SK-N-SH (cell line): ENCODE measurements around the gene CLEC6A. TPM values are rescaled to one million over a fixed set of nuclear protein-coding genes. Genes with fewer than 3 reads are reported as not detected.

Source experiments
- CTCF ChIA-PET: fragments of 300-600, 350-600 bp; formaldehyde crosslinking; extraction: SDS; loops from one replicate; lab custom pipeline; 2021; lab: Yijun Ruan, JAX
- POLR2A ChIA-PET: fragments of 350-600 bp; sonication (Branson Sonifier 250); formaldehyde crosslinking; extraction: SDS; loops from one replicate; lab custom pipeline; 2020; ENCODE audit warnings: antibody characterized with exemption, inconsistent platforms; lab: Yijun Ruan, JAX
- DNase-seq: peaks from one replicate; pipeline ENCODE4 v3.0.0; 2012
- H2AFZ ChIP-seq: fragments of 200-600 bp; sonication (generic); 2 replicates; pipeline ENCODE4 v1.8.1; 2016; ENCODE audit warnings: antibody characterized with exemption, mild to moderate bottlenecking, low read depth
- H3F3A ChIP-seq: fragments of 200-600 bp; sonication (generic); replicated peaks from 2 replicates; pipeline ENCODE3; 2016; ENCODE audit warnings: antibody characterized with exemption, mild to moderate bottlenecking; ENCODE audit not compliant: insufficient read depth
- H3K27ac ChIP-seq, 2 experiments: fragments of 200-500 bp in 1 of 2; fragments of 200-600 bp in 1 of 2; sonication (Bioruptor generic) in 1 of 2; sonication (generic), shearing (Covaris generic) in 1 of 2; 2 replicates each; pipeline versions ENCODE4 v1.5.1 to v1.6.1; 2014 to 2016; ENCODE audit warnings: low read depth in 2 of 2, inconsistent platforms in 1 of 2, low read length in 1 of 2, mild to moderate bottlenecking in 1 of 2, mixed read lengths in 1 of 2
- H3K27me3 ChIP-seq: fragments of 200-600 bp; sonication (generic), shearing (Covaris generic); 2 replicates; pipeline ENCODE4 v1.6.1; 2016; ENCODE audit warnings: mixed run types; ENCODE audit not compliant: insufficient read depth
- H3K36me3 ChIP-seq, 2 experiments: fragments of 200-500 bp in 1 of 2; fragments of 200-600 bp in 1 of 2; sonication (Bioruptor generic) in 1 of 2; sonication (generic) in 1 of 2; replicated peaks in 1 of 2; 2 replicates each; pipeline versions ENCODE3 to v1.5.1; 2014 to 2016; ENCODE audit warnings: low read length in 1 of 2, mild to moderate bottlenecking in 1 of 2; ENCODE audit not compliant: insufficient read depth in 2 of 2, control insufficient read depth in 1 of 2
- H3K4me1 ChIP-seq, 2 experiments: fragments of 200-500 bp in 1 of 2; fragments of 200-600 bp in 1 of 2; sonication (Bioruptor generic) in 1 of 2; sonication (generic), shearing (Covaris generic) in 1 of 2; 2 replicates each; pipeline versions ENCODE4 v1.5.1 to v1.6.1; 2014 to 2016; ENCODE audit warnings: low read depth in 1 of 2, low read length in 1 of 2, mixed run types in 1 of 2; ENCODE audit not compliant: insufficient read depth in 2 of 2, control insufficient read depth in 1 of 2
- H3K4me2 ChIP-seq: fragments of 200-600 bp; sonication (generic), shearing (Covaris generic); 2 replicates; pipeline ENCODE4 v1.6.1; 2017; ENCODE audit warnings: mixed run types
- H3K4me3 ChIP-seq, 2 experiments: fragments of 200-500 bp in 1 of 2; fragments of 200-600 bp in 1 of 2; sonication (Bioruptor generic) in 1 of 2; sonication (generic), shearing (Covaris generic) in 1 of 2; 2 replicates each; pipeline versions ENCODE4 v1.5.1 to v1.8.1; 2014 to 2016; ENCODE audit warnings: low read depth in 2 of 2, inconsistent platforms in 1 of 2, low read length in 1 of 2, mild to moderate bottlenecking in 1 of 2, mixed read lengths in 1 of 2, moderate library complexity in 1 of 2
- H3K79me2 ChIP-seq: fragments of 200-600 bp; sonication (generic); 2 replicates; pipeline ENCODE4 v1.8.1; 2017; ENCODE audit warnings: mild to moderate bottlenecking; ENCODE audit not compliant: insufficient read depth
- H3K9ac ChIP-seq: fragments of 200-600 bp; sonication (generic); 2 replicates; pipeline ENCODE4 v1.6.1; 2017; ENCODE audit warnings: mixed run types
- H3K9me2 ChIP-seq: fragments of 200-600 bp; sonication (generic); 2 replicates; pipeline ENCODE4 v1.6.1; 2017; ENCODE audit warnings: mixed run types
- H3K9me3 ChIP-seq: fragments of 200-600 bp; sonication (generic); 2 replicates; pipeline ENCODE4 v1.6.1; 2017; ENCODE audit warnings: mixed run types, mild to moderate bottlenecking, moderate library complexity
- H4K20me1 ChIP-seq: fragments of 200-600 bp; sonication (generic); 2 replicates; pipeline ENCODE4 v1.6.1; 2017; ENCODE audit warnings: mild to moderate bottlenecking, mixed run types; ENCODE audit not compliant: insufficient read depth
- ELF1 ChIP-seq: IDR thresholded peaks from 2 replicates; pipeline ENCODE4 v1.4.0; 2012
- FOSL2 ChIP-seq: IDR thresholded peaks from 2 replicates; pipeline ENCODE4 v1.4.0; 2012; ENCODE audit warnings: low read depth, mild to moderate bottlenecking, moderate library complexity, borderline replicate concordance
- FOXJ3 ChIP-seq: sonication (generic); formaldehyde crosslinking; IDR thresholded peaks from 2 replicates; pipeline ENCODE4 v1.5.1; 2020; ENCODE audit warnings: mild to moderate bottlenecking, missing genetic modification reagents
- FOXM1 ChIP-seq: IDR thresholded peaks from 2 replicates; pipeline ENCODE4 v1.4.0; 2012; ENCODE audit warnings: low read depth, mild to moderate bottlenecking
- GABPA ChIP-seq: IDR thresholded peaks from 2 replicates; pipeline ENCODE4 v1.4.0; 2012; ENCODE audit warnings: low read depth, mild to moderate bottlenecking
- IRF3 ChIP-seq: fragments of 150-350 bp; IDR thresholded peaks from 2 replicates; pipeline ENCODE4 v1.6.1; 2016; ENCODE audit warnings: mild to moderate bottlenecking, low read depth, low read length
- MAX ChIP-seq: IDR thresholded peaks from 2 replicates; pipeline ENCODE4 v1.4.0; 2012; ENCODE audit warnings: low read depth
- MEF2A ChIP-seq: IDR thresholded peaks from 2 replicates; pipeline ENCODE4 v1.4.0; 2012; ENCODE audit warnings: low read depth, borderline replicate concordance
- NFIC ChIP-seq: IDR thresholded peaks from 2 replicates; pipeline ENCODE4 v1.4.0; 2012; ENCODE audit warnings: borderline replicate concordance
- NRF1 ChIP-seq: IDR thresholded peaks from 2 replicates; pipeline ENCODE4 v1.6.1; 2012; ENCODE audit warnings: low read depth, mild to moderate bottlenecking, low read length
- PBX3 ChIP-seq: IDR thresholded peaks from 2 replicates; pipeline ENCODE4; 2012
- RXRA ChIP-seq: IDR thresholded peaks from 2 replicates; pipeline ENCODE4 v1.4.0; 2012; ENCODE audit warnings: low read depth, mild to moderate bottlenecking, borderline replicate concordance
- TAF1 ChIP-seq: IDR thresholded peaks from 2 replicates; pipeline ENCODE4 v1.6.1; 2012; ENCODE audit warnings: low read depth, mild to moderate bottlenecking, low read length, moderate library complexity, borderline replicate concordance
- TEAD4 ChIP-seq: IDR thresholded peaks from 2 replicates; pipeline ENCODE4 v1.4.0; 2012; ENCODE audit warnings: mild to moderate bottlenecking, borderline replicate concordance; ENCODE audit not compliant: insufficient read depth
- USF2 ChIP-seq: fragments of 150-350 bp; IDR thresholded peaks from 2 replicates; pipeline ENCODE4 v1.6.1; 2017; ENCODE audit warnings: antibody characterized with exemption, low read length, low read depth, borderline replicate concordance
- WGBS: methylation state at CpG from one replicate; pipeline ENCODE4 v1.1.6; 2017; ENCODE audit warnings: low lambda C conversion rate; 5-methylcytosine and 5-hydroxymethylcytosine counted together
- polyA plus RNA-seq, 3 experiments: library from polyadenylated mRNA; depleted of rRNA; stranded (reverse); fragments of >200 nt; gene quantifications; 2 replicates each; pipeline ENCODE4 v1.2.3, GENCODE V29; 2012
- TF ChIP-seq, protein P1 (sequence below): IDR thresholded peaks from 2 replicates; pipeline ENCODE4 v1.6.1; 2012; ENCODE audit warnings: mild to moderate bottlenecking, low read depth, low read length, moderate library complexity
- TF ChIP-seq, protein P2 (sequence below): fragments of 200-600 bp; sonication (generic); IDR thresholded peaks from 2 replicates; pipeline ENCODE4 v1.6.1; 2017; ENCODE audit warnings: antibody characterized with exemption, mild to moderate bottlenecking, moderate library complexity
- TF ChIP-seq, protein P3 (sequence below): IDR thresholded peaks from 2 replicates; pipeline ENCODE4 v1.4.0; 2012; ENCODE audit warnings: low read depth, borderline replicate concordance

Gene CLEC6A
- polyA plus RNA-seq, 1 of the 3 experiments (the other 2 are of a cell fraction): not detected

- DNase-seq: no peak
- H3F3A ChIP-seq: no peaks in the 10 kb centered on the region
- H3K27me3 ChIP-seq: no peaks in the 10 kb centered on the region
- H4K20me1 ChIP-seq: no peaks in the 10 kb centered on the region
- no peaks in the 10 kb centered on the region for H3K79me2 ChIP-seq
- POLR2A ChIA-PET: no interaction called here
- H3K4me1 ChIP-seq: no peaks in the 10 kb centered on the region
- no peak overlapping the region for H2AFZ ChIP-seq
- H3K27ac ChIP-seq: no peak overlapping the region
- no peaks in the 10 kb centered on the region for H3K36me3 ChIP-seq
- TF ChIP-seq FOSL2 (no peak), ELF1 (no peak), FOXM1 (no peak), RXRA (no peak)
- H3K9me2 ChIP-seq: no peaks in the 10 kb centered on the region
- no peak overlapping the region for H3K4me2 ChIP-seq
- no peak overlapping the region for H3K9ac ChIP-seq
- H3K4me3 ChIP-seq: no peak overlapping the region
- no peaks in the 10 kb centered on the region for H3K9me3 ChIP-seq
- CTCF ChIA-PET: no interaction called here
Measured at GRCh38 chr12:8466241-8466640, 10.5 kb downstream of the CLEC6A start.

- no peak for DNase-seq
- Histone ChIP-seq H3F3A (no peaks in the 10 kb centered on the region), H2AFZ (no peak overlapping the region), H3K9ac (no peak overlapping the region), H3K4me1 (no peaks in the 10 kb centered on the region), H3K27me3 (no peaks in the 10 kb centered on the region), H3K4me2 (no peak overlapping the region), H3K9me2 (no peaks in the 10 kb centered on the region), H4K20me1 (no peaks in the 10 kb centered on the region), H3K36me3 (no peaks in the 10 kb centered on the region), H3K79me2 (no peaks in the 10 kb centered on the region), H3K9me3 (no peaks in the 10 kb centered on the region), H3K4me3 (no peak overlapping the region), H3K27ac (no peak overlapping the region)
- POLR2A ChIA-PET: no interaction called here
- 0% methylated on average over 1 of the region's 1 CpG for WGBS
- CTCF ChIA-PET: no interaction called here
- TF ChIP-seq NRF1 (no peak), MEF2A (no peak), GABPA (no peak), FOXJ3 (CRISPR knock-in tag) (no peak), NFIC (no peak), TAF1 (no peak), MAX (no peak), TEAD4 (no peak), PBX3 (no peak), USF2 (no peak), IRF3 (no peak)
- TF ChIP-seq, protein P1, sequence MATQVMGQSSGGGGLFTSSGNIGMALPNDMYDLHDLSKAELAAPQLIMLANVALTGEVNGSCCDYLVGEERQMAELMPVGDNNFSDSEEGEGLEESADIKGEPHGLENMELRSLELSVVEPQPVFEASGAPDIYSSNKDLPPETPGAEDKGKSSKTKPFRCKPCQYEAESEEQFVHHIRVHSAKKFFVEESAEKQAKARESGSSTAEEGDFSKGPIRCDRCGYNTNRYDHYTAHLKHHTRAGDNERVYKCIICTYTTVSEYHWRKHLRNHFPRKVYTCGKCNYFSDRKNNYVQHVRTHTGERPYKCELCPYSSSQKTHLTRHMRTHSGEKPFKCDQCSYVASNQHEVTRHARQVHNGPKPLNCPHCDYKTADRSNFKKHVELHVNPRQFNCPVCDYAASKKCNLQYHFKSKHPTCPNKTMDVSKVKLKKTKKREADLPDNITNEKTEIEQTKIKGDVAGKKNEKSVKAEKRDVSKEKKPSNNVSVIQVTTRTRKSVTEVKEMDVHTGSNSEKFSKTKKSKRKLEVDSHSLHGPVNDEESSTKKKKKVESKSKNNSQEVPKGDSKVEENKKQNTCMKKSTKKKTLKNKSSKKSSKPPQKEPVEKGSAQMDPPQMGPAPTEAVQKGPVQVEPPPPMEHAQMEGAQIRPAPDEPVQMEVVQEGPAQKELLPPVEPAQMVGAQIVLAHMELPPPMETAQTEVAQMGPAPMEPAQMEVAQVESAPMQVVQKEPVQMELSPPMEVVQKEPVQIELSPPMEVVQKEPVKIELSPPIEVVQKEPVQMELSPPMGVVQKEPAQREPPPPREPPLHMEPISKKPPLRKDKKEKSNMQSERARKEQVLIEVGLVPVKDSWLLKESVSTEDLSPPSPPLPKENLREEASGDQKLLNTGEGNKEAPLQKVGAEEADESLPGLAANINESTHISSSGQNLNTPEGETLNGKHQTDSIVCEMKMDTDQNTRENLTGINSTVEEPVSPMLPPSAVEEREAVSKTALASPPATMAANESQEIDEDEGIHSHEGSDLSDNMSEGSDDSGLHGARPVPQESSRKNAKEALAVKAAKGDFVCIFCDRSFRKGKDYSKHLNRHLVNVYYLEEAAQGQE: no peak
- TF ChIP-seq, protein P2, sequence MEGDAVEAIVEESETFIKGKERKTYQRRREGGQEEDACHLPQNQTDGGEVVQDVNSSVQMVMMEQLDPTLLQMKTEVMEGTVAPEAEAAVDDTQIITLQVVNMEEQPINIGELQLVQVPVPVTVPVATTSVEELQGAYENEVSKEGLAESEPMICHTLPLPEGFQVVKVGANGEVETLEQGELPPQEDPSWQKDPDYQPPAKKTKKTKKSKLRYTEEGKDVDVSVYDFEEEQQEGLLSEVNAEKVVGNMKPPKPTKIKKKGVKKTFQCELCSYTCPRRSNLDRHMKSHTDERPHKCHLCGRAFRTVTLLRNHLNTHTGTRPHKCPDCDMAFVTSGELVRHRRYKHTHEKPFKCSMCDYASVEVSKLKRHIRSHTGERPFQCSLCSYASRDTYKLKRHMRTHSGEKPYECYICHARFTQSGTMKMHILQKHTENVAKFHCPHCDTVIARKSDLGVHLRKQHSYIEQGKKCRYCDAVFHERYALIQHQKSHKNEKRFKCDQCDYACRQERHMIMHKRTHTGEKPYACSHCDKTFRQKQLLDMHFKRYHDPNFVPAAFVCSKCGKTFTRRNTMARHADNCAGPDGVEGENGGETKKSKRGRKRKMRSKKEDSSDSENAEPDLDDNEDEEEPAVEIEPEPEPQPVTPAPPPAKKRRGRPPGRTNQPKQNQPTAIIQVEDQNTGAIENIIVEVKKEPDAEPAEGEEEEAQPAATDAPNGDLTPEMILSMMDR: no peak
- TF ChIP-seq, protein P3, sequence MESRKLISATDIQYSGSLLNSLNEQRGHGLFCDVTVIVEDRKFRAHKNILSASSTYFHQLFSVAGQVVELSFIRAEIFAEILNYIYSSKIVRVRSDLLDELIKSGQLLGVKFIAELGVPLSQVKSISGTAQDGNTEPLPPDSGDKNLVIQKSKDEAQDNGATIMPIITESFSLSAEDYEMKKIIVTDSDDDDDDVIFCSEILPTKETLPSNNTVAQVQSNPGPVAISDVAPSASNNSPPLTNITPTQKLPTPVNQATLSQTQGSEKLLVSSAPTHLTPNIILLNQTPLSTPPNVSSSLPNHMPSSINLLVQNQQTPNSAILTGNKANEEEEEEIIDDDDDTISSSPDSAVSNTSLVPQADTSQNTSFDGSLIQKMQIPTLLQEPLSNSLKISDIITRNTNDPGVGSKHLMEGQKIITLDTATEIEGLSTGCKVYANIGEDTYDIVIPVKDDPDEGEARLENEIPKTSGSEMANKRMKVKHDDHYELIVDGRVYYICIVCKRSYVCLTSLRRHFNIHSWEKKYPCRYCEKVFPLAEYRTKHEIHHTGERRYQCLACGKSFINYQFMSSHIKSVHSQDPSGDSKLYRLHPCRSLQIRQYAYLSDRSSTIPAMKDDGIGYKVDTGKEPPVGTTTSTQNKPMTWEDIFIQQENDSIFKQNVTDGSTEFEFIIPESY: no peak
Measured at GRCh38 chr12:8471090-8471489, 15.3 kb downstream of the CLEC6A start.
